Activated B cell treated with CpG ODN at 0.5 μM for 24 hours (primary cell): ENCODE measurements around the gene PLEKHA7. TPM values are rescaled to one million over a fixed set of nuclear protein-coding genes. Genes with fewer than 3 reads are reported as not detected.

Source experiments
- ATAC-seq: fragments of 200-7000 bp; cut with Tn5 transposase; one replicate; pipeline ENCODE4 v1.10.0; 2021; ENCODE audit warnings: low read depth, mild to moderate bottlenecking, moderate library complexity
- CTCF ChIA-PET: fragments of 350-600 bp; sonication (Branson Sonifier 250); formaldehyde crosslinking; loops from one replicate; lab custom pipeline; 2021; ENCODE audit warnings: antibody characterized with exemption; lab: Charles Lee
- POLR2A ChIA-PET: fragments of 350-600 bp; sonication (Branson Sonifier 250); formaldehyde crosslinking; loops from one replicate; lab custom pipeline; 2021; ENCODE audit warnings: antibody characterized with exemption; lab: Charles Lee
- DNase-seq: peaks from one replicate; pipeline ENCODE4 v3.0.0; 2022
- H3K27ac Mint-ChIP-seq: one replicate; pipeline ENCODE4 v1.8.0; 2020; ENCODE audit warnings: mixed read lengths
- H3K27me3 Mint-ChIP-seq: one replicate; pipeline ENCODE4 v1.8.0; 2021; ENCODE audit warnings: mixed read lengths
- H3K36me3 Mint-ChIP-seq: one replicate; pipeline ENCODE4 v1.8.0; 2021; ENCODE audit warnings: low read depth, mixed read lengths
- H3K4me1 Mint-ChIP-seq: one replicate; pipeline ENCODE4 v1.8.0; 2021; ENCODE audit warnings: mixed read lengths
- H3K4me3 Mint-ChIP-seq: one replicate; pipeline ENCODE4 v1.8.0; 2020; ENCODE audit warnings: mild to moderate bottlenecking, mixed read lengths
- H3K9me3 Mint-ChIP-seq: one replicate; pipeline ENCODE4 v1.8.0; 2020; ENCODE audit warnings: mixed read lengths
- intact Hi-C: fragments of 100-400 bp; cut with micrococcal nuclease; formaldehyde crosslinking; loops from one replicate; pipeline ENCODE4 v1.15.1; 2024
- total RNA-seq: library from RNA; stranded (reverse); gene quantifications from 2 replicates; pipeline ENCODE4 v1.2.3, GENCODE V29; 2022
- TF ChIP-seq, protein P1 (sequence below): fragments of 200-600 bp; IDR thresholded peaks from one replicate; pipeline ENCODE4 v1.8.0; 2022; ENCODE audit warnings: antibody characterized with exemption, mild to moderate bottlenecking

PLEKHA7 gene
- total RNA-seq, 1 donor from 2014 or later: 4.9 TPM

DNA sequence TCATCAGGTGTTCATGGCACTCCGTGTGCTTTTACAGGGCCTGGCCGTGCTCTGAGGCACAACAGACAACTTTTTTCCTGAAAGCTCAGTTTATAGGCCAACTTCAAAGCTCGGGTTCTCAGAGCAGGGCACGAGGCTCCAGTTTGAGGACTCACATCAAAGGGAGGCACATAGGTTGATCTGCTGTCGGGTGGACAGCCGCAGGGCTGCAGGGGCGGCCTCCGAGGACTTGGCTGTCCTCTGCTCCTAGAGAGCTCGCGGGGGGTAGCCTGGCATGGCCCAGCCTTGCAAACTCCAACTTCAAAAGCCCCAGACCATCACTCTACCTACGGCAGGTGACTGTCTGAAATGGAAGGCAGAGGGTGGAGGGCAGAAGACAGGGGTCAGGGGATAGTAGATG, 244.2 kb downstream of the PLEKHA7 start:
- ATAC-seq: no peak

DNA sequence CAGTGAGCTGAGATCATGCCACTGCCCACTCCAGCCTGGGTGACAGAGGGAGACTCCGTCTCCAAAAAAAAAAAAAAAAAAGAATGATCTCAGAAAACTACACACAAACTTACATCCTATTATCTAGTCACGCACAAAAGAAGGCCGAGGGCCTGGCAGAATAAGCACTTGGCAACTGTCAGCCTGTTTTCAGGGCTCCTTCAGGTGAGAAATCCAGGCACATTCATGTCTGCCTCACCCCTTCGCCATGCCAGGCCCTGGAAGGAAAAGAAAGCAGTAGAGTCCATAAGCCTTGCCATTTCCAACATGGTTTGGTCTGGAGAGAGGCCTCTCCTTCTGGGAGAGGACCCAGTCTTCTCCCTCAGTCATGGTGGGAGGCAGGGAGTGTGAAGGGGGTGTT, 244.8 kb downstream of the PLEKHA7 start:
- Mint-ChIP-seq H3K9me3 (no peaks in the 10 kb centered on the region), H3K27me3 (peaks cover 7% of the 10 kb centered on the region), H3K4me3 (no peak overlapping the region), H3K27ac (no peak overlapping the region), H3K4me1 (no peaks in the 10 kb centered on the region), H3K36me3 (no peaks in the 10 kb centered on the region)
- DNase-seq (no peak), ATAC-seq (no peak)
- ChIA-PET POLR2A (no interaction called here), CTCF (no interaction called here)
- intact Hi-C loops: no loop called here
- TF ChIP-seq, protein P1, sequence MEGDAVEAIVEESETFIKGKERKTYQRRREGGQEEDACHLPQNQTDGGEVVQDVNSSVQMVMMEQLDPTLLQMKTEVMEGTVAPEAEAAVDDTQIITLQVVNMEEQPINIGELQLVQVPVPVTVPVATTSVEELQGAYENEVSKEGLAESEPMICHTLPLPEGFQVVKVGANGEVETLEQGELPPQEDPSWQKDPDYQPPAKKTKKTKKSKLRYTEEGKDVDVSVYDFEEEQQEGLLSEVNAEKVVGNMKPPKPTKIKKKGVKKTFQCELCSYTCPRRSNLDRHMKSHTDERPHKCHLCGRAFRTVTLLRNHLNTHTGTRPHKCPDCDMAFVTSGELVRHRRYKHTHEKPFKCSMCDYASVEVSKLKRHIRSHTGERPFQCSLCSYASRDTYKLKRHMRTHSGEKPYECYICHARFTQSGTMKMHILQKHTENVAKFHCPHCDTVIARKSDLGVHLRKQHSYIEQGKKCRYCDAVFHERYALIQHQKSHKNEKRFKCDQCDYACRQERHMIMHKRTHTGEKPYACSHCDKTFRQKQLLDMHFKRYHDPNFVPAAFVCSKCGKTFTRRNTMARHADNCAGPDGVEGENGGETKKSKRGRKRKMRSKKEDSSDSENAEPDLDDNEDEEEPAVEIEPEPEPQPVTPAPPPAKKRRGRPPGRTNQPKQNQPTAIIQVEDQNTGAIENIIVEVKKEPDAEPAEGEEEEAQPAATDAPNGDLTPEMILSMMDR: no peak

More for the DNA sequence above, 244.2 kb downstream of the PLEKHA7 start:
- intact Hi-C loops: no loop called here
- peaks cover 7% of the 10 kb centered on the region for H3K27me3 Mint-ChIP-seq
- no peak overlapping the region for H3K4me3 Mint-ChIP-seq
- POLR2A ChIA-PET: no interaction called here
- no peaks in the 10 kb centered on the region for H3K9me3 Mint-ChIP-seq
- TF ChIP-seq, protein P1: no peak
- CTCF ChIA-PET: no interaction called here
- DNase-seq: no peak
- no peak overlapping the region for H3K27ac Mint-ChIP-seq
- no peaks in the 10 kb centered on the region for H3K4me1 Mint-ChIP-seq
- no peaks in the 10 kb centered on the region for H3K36me3 Mint-ChIP-seq

DNA sequence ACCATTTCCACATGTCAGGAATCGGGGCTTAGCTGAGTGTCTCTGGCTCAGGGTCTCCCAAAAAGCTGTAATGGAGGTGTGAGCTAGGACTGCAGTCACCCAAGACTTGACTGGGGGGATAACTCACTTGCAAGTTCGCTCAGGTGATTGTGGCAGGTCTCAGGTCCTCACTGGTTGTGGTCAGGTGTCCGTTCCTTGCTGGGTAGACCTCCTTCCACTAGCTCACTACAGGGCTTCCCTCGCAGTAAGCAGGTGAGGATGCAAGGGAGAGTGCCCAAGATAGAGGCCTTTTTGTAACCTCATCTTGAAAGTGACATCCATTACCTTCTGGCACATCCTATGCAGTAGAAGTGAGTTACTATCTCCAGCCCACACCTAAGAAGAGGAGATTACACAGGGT, 246.3 kb downstream of the PLEKHA7 start:
- DNase-seq (no peak), ATAC-seq (no peak)
- POLR2A ChIA-PET: no interaction called here
- intact Hi-C loops: no loop called here
- Mint-ChIP-seq H3K27ac (no peak overlapping the region), H3K36me3 (no peaks in the 10 kb centered on the region), H3K4me3 (no peak overlapping the region), H3K4me1 (no peaks in the 10 kb centered on the region), H3K27me3 (peaks cover 7% of the 10 kb centered on the region), H3K9me3 (no peaks in the 10 kb centered on the region)
- CTCF ChIA-PET: no interaction called here
- TF ChIP-seq, protein P1: no peak

DNA sequence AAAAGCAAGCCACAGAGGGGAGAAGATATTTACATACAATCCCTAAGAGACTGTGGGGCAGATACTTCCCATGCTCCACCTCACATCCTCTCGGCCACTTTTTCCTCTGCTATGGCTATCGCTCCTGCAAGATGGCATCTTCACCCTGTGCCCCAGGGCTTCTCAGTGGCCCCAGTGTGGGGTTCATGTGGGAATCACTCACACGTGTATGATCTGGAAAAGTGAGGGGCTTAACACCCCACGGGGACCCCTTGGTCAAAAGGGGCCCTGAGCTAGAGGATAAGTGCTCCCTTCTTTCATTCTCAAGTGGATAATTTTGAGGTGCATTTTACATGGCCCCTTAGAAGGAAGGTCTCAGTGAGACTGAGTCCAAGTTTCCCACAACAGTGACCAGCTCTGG, 247.1 kb downstream of the PLEKHA7 start:
- CTCF ChIA-PET: interaction anchor here (0.9 kb wide), 1 partner anchor 53 kb away, joined by 3 read pairs; no protein-coding TSS in a partner anchor
- H3K4me3 Mint-ChIP-seq: no peak overlapping the region
- H3K27ac Mint-ChIP-seq: no peak overlapping the region
- TF ChIP-seq, protein P1: no peak
- intact Hi-C loops: no loop called here
- POLR2A ChIA-PET: no interaction called here
- H3K4me1 Mint-ChIP-seq: no peaks in the 10 kb centered on the region
- H3K9me3 Mint-ChIP-seq: no peaks in the 10 kb centered on the region
- H3K36me3 Mint-ChIP-seq: no peaks in the 10 kb centered on the region
- no peak for DNase-seq
- H3K27me3 Mint-ChIP-seq: peaks cover 7% of the 10 kb centered on the region
- ATAC-seq: no peak

DNA sequence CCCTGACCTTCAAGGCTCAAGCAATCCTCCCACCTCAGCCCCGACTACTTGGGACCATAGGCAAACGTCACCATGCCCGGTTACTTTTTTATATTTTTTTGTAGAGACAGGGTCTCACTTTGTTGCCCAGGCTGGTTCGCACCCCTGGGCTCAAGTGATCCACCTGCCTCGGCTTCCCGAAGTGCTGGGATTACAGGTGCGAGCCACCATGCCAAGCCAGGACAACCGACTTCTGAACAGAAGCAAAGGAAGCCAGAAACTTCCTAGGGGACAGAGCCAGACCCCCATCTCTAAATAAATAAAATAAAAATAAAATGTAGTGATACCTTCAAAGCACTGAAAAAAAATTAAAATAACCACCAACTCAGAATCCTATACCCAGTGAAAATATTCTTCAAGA, 249.3 kb downstream of the PLEKHA7 start:
- no peak for DNase-seq
- H3K4me1 Mint-ChIP-seq: peaks cover 3% of the 10 kb centered on the region
- ChIA-PET POLR2A (no interaction called here), CTCF (no interaction called here)
- no peaks in the 10 kb centered on the region for H3K36me3 Mint-ChIP-seq
- TF ChIP-seq, protein P1: no peak
- H3K27ac Mint-ChIP-seq: no peak overlapping the region
- peaks cover 7% of the 10 kb centered on the region for H3K27me3 Mint-ChIP-seq
- intact Hi-C loops: no loop called here
- H3K4me3 Mint-ChIP-seq: no peak overlapping the region
- ATAC-seq: no peak
- no peaks in the 10 kb centered on the region for H3K9me3 Mint-ChIP-seq
